Measurements from ENCODE around the gene OSTM1.

Gene OSTM1

DNA sequence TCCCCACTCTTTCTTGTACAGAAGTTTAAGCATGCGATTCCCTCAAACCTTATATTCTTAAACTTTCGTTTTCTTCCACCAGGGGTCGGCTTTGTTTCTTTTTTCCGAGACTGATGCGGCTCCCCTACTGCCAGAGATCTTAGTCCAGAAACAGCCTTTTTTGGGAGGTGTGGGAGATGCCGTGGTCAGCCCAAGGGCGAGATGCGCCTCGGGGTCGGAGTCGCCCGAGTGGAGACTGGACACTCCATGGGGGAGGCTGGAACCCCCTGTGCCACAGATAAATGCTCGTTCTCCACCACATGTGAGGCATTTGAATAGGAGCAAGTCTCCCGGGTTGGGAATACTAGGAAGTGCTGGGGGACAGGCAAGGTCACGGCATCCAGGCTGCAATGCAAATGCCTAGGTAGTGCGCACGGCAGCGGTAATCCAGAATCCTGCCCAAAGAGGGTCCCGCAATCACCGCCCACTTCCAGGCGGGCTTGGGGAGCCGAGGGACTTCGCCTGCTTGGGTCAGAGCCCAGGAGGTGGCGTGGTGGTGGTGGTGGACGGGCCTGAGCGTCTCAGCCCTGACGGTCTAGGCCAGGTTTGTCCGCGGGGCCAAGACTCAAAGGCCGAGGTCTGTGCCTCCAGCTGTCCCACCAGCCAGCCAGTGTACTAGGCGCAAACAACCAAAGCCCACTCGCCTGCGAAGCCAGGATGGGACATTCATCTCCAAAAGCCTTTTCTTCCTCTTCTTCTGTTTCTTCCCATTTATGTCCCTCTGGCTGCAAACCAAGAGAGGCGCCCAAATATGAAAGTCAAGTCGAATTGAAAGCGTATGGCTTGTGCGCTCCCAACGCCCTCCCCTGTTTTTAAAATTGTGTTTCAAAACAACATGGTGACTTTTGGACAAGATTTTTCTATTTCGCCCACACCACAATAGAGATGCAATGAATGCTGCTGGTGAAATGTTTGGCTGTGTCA lies 39.3 kb upstream of the OSTM1 start:
- DNase-seq (ENCODE audit: low read depth in 1 of 2, low spot score in 1 of 2) = peak in 1 of 2 experiments; percentile 45
- no peak overlapping the region for H3K27ac ChIP-seq (replicated peaks)
- H3K4me3 ChIP-seq (replicated peaks; ENCODE audit: insufficient read depth, low read length) = peak overlapping the region; percentile 27
- TF ChIP-seq POLR2AphosphoS5 (IDR thresholded peaks at IDR 0.05; ENCODE audit: low read depth) = no peak
- TF ChIP-seq, protein P1, sequence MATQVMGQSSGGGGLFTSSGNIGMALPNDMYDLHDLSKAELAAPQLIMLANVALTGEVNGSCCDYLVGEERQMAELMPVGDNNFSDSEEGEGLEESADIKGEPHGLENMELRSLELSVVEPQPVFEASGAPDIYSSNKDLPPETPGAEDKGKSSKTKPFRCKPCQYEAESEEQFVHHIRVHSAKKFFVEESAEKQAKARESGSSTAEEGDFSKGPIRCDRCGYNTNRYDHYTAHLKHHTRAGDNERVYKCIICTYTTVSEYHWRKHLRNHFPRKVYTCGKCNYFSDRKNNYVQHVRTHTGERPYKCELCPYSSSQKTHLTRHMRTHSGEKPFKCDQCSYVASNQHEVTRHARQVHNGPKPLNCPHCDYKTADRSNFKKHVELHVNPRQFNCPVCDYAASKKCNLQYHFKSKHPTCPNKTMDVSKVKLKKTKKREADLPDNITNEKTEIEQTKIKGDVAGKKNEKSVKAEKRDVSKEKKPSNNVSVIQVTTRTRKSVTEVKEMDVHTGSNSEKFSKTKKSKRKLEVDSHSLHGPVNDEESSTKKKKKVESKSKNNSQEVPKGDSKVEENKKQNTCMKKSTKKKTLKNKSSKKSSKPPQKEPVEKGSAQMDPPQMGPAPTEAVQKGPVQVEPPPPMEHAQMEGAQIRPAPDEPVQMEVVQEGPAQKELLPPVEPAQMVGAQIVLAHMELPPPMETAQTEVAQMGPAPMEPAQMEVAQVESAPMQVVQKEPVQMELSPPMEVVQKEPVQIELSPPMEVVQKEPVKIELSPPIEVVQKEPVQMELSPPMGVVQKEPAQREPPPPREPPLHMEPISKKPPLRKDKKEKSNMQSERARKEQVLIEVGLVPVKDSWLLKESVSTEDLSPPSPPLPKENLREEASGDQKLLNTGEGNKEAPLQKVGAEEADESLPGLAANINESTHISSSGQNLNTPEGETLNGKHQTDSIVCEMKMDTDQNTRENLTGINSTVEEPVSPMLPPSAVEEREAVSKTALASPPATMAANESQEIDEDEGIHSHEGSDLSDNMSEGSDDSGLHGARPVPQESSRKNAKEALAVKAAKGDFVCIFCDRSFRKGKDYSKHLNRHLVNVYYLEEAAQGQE (IDR thresholded peaks at IDR 0.05; ENCODE audit: insufficient replicate concordance, low read depth) = no peak
- TF ChIP-seq, protein P2, sequence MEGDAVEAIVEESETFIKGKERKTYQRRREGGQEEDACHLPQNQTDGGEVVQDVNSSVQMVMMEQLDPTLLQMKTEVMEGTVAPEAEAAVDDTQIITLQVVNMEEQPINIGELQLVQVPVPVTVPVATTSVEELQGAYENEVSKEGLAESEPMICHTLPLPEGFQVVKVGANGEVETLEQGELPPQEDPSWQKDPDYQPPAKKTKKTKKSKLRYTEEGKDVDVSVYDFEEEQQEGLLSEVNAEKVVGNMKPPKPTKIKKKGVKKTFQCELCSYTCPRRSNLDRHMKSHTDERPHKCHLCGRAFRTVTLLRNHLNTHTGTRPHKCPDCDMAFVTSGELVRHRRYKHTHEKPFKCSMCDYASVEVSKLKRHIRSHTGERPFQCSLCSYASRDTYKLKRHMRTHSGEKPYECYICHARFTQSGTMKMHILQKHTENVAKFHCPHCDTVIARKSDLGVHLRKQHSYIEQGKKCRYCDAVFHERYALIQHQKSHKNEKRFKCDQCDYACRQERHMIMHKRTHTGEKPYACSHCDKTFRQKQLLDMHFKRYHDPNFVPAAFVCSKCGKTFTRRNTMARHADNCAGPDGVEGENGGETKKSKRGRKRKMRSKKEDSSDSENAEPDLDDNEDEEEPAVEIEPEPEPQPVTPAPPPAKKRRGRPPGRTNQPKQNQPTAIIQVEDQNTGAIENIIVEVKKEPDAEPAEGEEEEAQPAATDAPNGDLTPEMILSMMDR (IDR thresholded peaks at IDR 0.05; ENCODE audit: insufficient read depth, low read length) = no peak
- peaks cover 30% of the 10 kb centered on the region for H3K27me3 ChIP-seq (ENCODE audit: insufficient read depth, poor library complexity, severe bottlenecking)

DNA sequence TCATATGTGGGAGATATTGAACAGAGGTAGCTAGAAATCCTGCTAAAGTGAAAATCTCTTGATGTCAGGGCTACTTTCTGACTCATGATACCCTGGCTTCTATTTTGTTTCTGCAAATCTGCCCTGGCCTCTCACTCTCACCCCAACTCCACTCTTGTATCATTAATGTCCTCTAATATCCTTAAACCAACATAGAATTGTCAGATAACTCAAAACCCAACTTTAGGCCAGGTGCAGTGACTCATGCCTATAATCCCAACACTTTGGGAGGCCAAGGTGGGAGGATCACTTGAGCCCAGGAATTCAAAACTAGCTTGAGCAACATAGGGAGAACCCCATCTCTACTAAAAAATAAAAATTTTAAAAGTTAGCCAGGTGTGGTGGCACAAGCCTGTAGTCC lies 33.8 kb upstream of the OSTM1 start:
- no peak for DNase-seq (ENCODE audit: low read depth in 1 of 2, low spot score in 1 of 2)
- Histone ChIP-seq H3K4me3 (replicated peaks; ENCODE audit: insufficient read depth, low read length) (no peak overlapping the region), H3K27me3 (ENCODE audit: insufficient read depth, poor library complexity, severe bottlenecking) (no peaks in the 10 kb centered on the region), H3K27ac (replicated peaks) (no peak overlapping the region)
- no peak for TF ChIP-seq POLR2AphosphoS5 (IDR thresholded peaks at IDR 0.05; ENCODE audit: low read depth)
- no peak for TF ChIP-seq SPI1 (IDR thresholded peaks at IDR 0.05; ENCODE audit: borderline replicate concordance, low read depth)
- TF ChIP-seq GABPA (IDR thresholded peaks at IDR 0.05; ENCODE audit: low read depth) = no peak

DNA sequence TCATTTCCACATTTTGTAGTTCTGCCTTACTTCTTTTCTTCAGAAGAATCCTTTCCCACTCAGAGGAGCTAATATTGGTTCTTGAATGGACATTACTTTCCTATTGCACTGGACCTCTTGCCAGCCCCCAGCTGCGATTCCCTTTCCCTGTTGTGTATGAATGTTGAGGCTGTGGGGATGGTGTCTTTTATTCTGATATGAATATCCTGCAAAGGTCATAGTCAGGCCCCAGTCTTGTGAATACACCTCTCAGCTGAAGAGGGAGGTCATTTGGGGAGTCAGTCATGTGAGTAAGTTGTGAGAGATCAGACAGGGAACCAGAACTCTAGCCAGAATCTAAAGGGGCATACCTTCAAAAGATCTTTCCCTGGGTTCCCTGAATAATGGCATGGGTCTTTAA lies 32.6 kb upstream of the OSTM1 start:
- TF ChIP-seq SPI1 (IDR thresholded peaks at IDR 0.05; ENCODE audit: borderline replicate concordance, low read depth) = no peak
- no peak for TF ChIP-seq POLR2AphosphoS5 (IDR thresholded peaks at IDR 0.05; ENCODE audit: low read depth)
- TF ChIP-seq, protein P2 (IDR thresholded peaks at IDR 0.05; ENCODE audit: insufficient read depth, low read length) = no peak
- TF ChIP-seq, protein P1 (IDR thresholded peaks at IDR 0.05; ENCODE audit: insufficient replicate concordance, low read depth) = no peak
- TF ChIP-seq GABPA (IDR thresholded peaks at IDR 0.05; ENCODE audit: low read depth) = no peak
- no peak for DNase-seq (ENCODE audit: low read depth in 1 of 2, low spot score in 1 of 2)
- H3K27ac ChIP-seq (replicated peaks) = no peak overlapping the region
- H3K27me3 ChIP-seq (ENCODE audit: insufficient read depth, poor library complexity, severe bottlenecking) = no peaks in the 10 kb centered on the region
- H3K4me3 ChIP-seq (replicated peaks; ENCODE audit: insufficient read depth, low read length) = no peak overlapping the region

DNA sequence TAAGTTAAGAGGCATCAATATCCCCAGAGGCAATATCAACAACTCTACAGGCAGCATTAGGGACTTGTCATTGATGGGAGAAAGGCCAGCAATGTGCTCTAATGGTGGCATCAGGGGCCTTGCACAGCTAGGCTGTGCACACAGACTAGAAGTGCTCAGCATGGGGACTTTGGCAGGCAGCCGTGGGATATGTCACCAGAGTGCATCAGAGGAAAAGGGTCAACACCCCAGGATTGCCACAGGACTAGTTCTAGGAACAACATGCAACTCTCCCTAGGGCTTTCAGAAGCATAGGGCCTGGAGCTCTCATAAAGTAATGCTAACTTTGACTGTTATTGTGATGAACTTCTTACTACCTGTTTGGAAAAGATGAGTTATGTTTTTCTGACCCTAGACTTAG lies 32.2 kb upstream of the OSTM1 start:
- no peak for DNase-seq (ENCODE audit: low read depth in 1 of 2, low spot score in 1 of 2)
- Histone ChIP-seq H3K27me3 (ENCODE audit: insufficient read depth, poor library complexity, severe bottlenecking) (no peaks in the 10 kb centered on the region), H3K27ac (replicated peaks) (no peak overlapping the region), H3K4me3 (replicated peaks; ENCODE audit: insufficient read depth, low read length) (no peak overlapping the region)
- TF ChIP-seq, protein P1 (IDR thresholded peaks at IDR 0.05; ENCODE audit: insufficient replicate concordance, low read depth) = no peak
- TF ChIP-seq, protein P2 (IDR thresholded peaks at IDR 0.05; ENCODE audit: insufficient read depth, low read length) = no peak
- TF ChIP-seq POLR2AphosphoS5 (IDR thresholded peaks at IDR 0.05; ENCODE audit: low read depth) (no peak), GABPA (IDR thresholded peaks at IDR 0.05; ENCODE audit: low read depth) (no peak), SPI1 (IDR thresholded peaks at IDR 0.05; ENCODE audit: borderline replicate concordance, low read depth) (no peak)
